GM12872 (cell line): ENCODE results near the gene LIN7B.

Source experiments
- CTCF ChIP-seq: IDR thresholded peaks from 3 replicates; pipeline ENCODE4 v1.5.1; 2011; ENCODE audit warnings: low read depth, mild to moderate bottlenecking, low read length, moderate library complexity; ENCODE audit not compliant: insufficient read depth

Gene LIN7B

GRCh38 chr19:49135686-49136085 lies 21.5 kb downstream of the LIN7B start:
- TF ChIP-seq CTCF: no peak

GRCh38 chr19:49136771-49137171 lies 22.6 kb downstream of the LIN7B start:
- TF ChIP-seq CTCF: no peak

- TF ChIP-seq CTCF: no peak
Measured at GRCh38 chr19:49140951-49141350, 26.8 kb downstream of the LIN7B start.

GRCh38 chr19:49141352-49141751 lies 27.2 kb downstream of the LIN7B start:
- no peak for TF ChIP-seq CTCF

- no peak for TF ChIP-seq CTCF
Measured at GRCh38 chr19:49142866-49143335, 28.7 kb downstream of the LIN7B start.

- TF ChIP-seq CTCF: peak; percentile 88
Measured at GRCh38 chr19:49145573-49146407, 31.6 kb downstream of the LIN7B start.

GRCh38 chr19:49148044-49148682 lies 34.0 kb downstream of the LIN7B start:
- TF ChIP-seq CTCF: no peak
